ENCODE measurements around the gene AIM2.
"Not testable (repeated sequence)": the region's sequence is repeated elsewhere in the genome, so short reads cannot be mapped to it uniquely, and the experiment has no call there.

Gene AIM2

GRCh38 chr1:159076438-159077119, at the start of gene AIM2:
Gene AIM2 (minus strand): TSS chr1:159076766. CDS start chr1:159073499, 3,267 bp downstream.
- no peak for DNase-seq (ENCODE audit: low spot score)

GRCh38 chr1:159123587-159123986, 47.0 kb upstream of the AIM2 start:
- no peak for DNase-seq (ENCODE audit: low spot score)

GRCh38 chr1:159122005-159122621, 45.5 kb upstream of the AIM2 start:
- DNase-seq (ENCODE audit: low spot score): peak; percentile 31

- no peak for DNase-seq (ENCODE audit: low spot score)
Measured at GRCh38 chr1:159121526-159121925, 45.0 kb upstream of the AIM2 start.

GRCh38 chr1:159120317-159120716, 43.8 kb upstream of the AIM2 start:
- no peak for DNase-seq (ENCODE audit: low spot score)

- no peak for DNase-seq (ENCODE audit: low spot score)
Measured at GRCh38 chr1:159113596-159114433, 37.2 kb upstream of the AIM2 start.

GRCh38 chr1:159103021-159103420, 26.5 kb upstream of the AIM2 start:
- not testable (repeated sequence) for DNase-seq (ENCODE audit: low spot score)

GRCh38 chr1:159100589-159100988, 24.0 kb upstream of the AIM2 start:
- DNase-seq (ENCODE audit: low spot score): no peak

GRCh38 chr1:159098596-159098995, 22.0 kb upstream of the AIM2 start:
- no peak for DNase-seq (ENCODE audit: low spot score)

- DNase-seq (ENCODE audit: low spot score): peak; percentile 54
Measured at GRCh38 chr1:159092036-159092760, 15.6 kb upstream of the AIM2 start.

GRCh38 chr1:159091607-159092031, 15.1 kb upstream of the AIM2 start:
- DNase-seq (ENCODE audit: low spot score): no peak

- no peak for DNase-seq (ENCODE audit: low spot score)
Measured at GRCh38 chr1:159091180-159091560, 14.6 kb upstream of the AIM2 start.

- DNase-seq (ENCODE audit: low spot score): no peak
Measured at GRCh38 chr1:159090286-159091179, 14.0 kb upstream of the AIM2 start.

- no peak for DNase-seq (ENCODE audit: low spot score)
Measured at GRCh38 chr1:159089184-159089791, 12.7 kb upstream of the AIM2 start.

- DNase-seq (ENCODE audit: low spot score): no peak
Measured at GRCh38 chr1:159088546-159089183, 12.1 kb upstream of the AIM2 start.

GRCh38 chr1:159088050-159088449, 11.5 kb upstream of the AIM2 start:
- peak; percentile 27 for DNase-seq (ENCODE audit: low spot score)

GRCh38 chr1:159084867-159085266, 8.3 kb upstream of the AIM2 start:
- no peak for DNase-seq (ENCODE audit: low spot score)

- DNase-seq (ENCODE audit: low spot score): no peak
Measured at GRCh38 chr1:159084152-159084551, 7.6 kb upstream of the AIM2 start.

GRCh38 chr1:159083013-159083412, 6.4 kb upstream of the AIM2 start:
- DNase-seq (ENCODE audit: low spot score): no peak

- no peak for DNase-seq (ENCODE audit: low spot score)
Measured at GRCh38 chr1:159081626-159082025, 5.1 kb upstream of the AIM2 start.

Data from RKO (cell line).